ENCODE measurements around the gene CDH23. TPM values are rescaled to one million over a fixed set of nuclear protein-coding genes. Genes with fewer than 3 reads are reported as not detected.

Gene CDH23
- total and polyA plus RNA-seq, 2 donors from 2014 or later, result 1.1 to 6.4 TPM

DNA sequence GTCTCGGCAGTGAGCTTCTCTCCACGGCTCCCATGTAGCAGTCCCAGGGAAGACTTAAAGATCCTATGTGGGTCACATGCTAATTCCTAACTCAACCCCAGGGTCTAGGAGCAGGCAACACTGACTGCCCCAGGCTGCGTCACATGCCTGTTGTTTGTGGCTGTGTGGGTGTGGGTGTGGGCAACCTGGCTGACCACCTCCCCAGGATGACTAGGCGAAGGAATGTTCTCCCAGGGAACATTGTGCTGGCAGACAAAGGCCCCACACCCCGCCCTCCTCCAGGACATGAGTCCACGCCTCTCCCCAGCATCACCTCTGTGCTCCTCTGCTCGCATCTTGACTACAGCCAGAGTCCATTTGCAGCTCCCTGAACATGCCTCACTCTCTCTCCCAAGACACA is 47.3 kb upstream of the CDH23 start:
- FAIRE-seq, result no peak
- Histone ChIP-seq H3K9ac (ENCODE audit: low read length in 3 of 3) (no peak overlapping the region), H3K27me3 (ENCODE audit: control insufficient read depth, insufficient read depth, low read length) (no peaks in the 10 kb centered on the region), H3K4me1 (ENCODE audit: control insufficient read depth in 2 of 3, insufficient read depth in 2 of 3, low read depth in 1 of 3, low read length in 3 of 3) (no peaks in the 10 kb centered on the region), H3K27ac (ENCODE audit: low read depth in 2 of 2, low read length in 2 of 2) (no peak overlapping the region), H3K9me3 (ENCODE audit: control insufficient read depth in 2 of 3, insufficient read depth in 1 of 3, low read length in 3 of 3) (no peaks in the 10 kb centered on the region), H3K36me3 (ENCODE audit: control insufficient read depth in 2 of 3, insufficient read depth in 3 of 3, low read length in 3 of 3) (peaks cover 0 to 2% (median 0%) of the 10 kb centered on the region in 3 donors), H3K4me3 (ENCODE audit: low read length in 3 of 3) (no peak overlapping the region)
- DNase-seq, result no peak
- intact Hi-C loops (cut with DNase I), result no loop called here
- TF ChIP-seq, protein P1, sequence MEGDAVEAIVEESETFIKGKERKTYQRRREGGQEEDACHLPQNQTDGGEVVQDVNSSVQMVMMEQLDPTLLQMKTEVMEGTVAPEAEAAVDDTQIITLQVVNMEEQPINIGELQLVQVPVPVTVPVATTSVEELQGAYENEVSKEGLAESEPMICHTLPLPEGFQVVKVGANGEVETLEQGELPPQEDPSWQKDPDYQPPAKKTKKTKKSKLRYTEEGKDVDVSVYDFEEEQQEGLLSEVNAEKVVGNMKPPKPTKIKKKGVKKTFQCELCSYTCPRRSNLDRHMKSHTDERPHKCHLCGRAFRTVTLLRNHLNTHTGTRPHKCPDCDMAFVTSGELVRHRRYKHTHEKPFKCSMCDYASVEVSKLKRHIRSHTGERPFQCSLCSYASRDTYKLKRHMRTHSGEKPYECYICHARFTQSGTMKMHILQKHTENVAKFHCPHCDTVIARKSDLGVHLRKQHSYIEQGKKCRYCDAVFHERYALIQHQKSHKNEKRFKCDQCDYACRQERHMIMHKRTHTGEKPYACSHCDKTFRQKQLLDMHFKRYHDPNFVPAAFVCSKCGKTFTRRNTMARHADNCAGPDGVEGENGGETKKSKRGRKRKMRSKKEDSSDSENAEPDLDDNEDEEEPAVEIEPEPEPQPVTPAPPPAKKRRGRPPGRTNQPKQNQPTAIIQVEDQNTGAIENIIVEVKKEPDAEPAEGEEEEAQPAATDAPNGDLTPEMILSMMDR (IDR thresholded peaks at IDR 0.05; ENCODE audit: borderline replicate concordance, extremely low read depth, insufficient read depth), result no peak

DNA sequence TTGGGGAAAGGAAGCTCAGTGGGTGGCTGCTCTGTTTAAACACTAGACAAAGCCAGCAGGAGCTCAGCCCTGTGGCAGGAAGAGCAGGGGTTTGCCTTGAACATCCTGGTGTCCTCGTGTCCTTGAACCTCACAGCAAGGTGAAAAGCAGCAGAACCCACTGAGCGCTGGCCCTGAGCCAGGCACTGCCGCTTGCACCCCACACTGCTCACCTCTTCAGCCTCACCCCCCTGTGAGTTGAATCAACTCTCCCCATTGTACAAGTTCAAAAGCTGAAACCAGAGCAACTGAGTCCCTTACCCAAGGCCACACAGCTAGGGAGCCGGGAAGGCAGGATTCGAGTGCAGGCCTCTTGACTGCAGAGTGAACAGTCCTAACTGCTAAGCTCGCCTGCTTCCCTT is 45.6 kb upstream of the CDH23 start:
- Histone ChIP-seq H3K27me3 (ENCODE audit: control insufficient read depth, insufficient read depth, low read length) (no peaks in the 10 kb centered on the region), H3K27ac (ENCODE audit: low read depth in 2 of 2, low read length in 2 of 2) (no peak overlapping the region), H3K4me1 (ENCODE audit: control insufficient read depth in 2 of 3, insufficient read depth in 2 of 3, low read depth in 1 of 3, low read length in 3 of 3) (no peaks in the 10 kb centered on the region), H3K36me3 (ENCODE audit: control insufficient read depth in 2 of 3, insufficient read depth in 3 of 3, low read length in 3 of 3) (peaks cover 0 to 7% (median 2%) of the 10 kb centered on the region in 3 donors), H3K9ac (ENCODE audit: low read length in 3 of 3) (no peak overlapping the region), H3K9me3 (ENCODE audit: control insufficient read depth in 2 of 3, insufficient read depth in 1 of 3, low read length in 3 of 3) (no peaks in the 10 kb centered on the region), H3K4me3 (ENCODE audit: low read length in 3 of 3) (no peak overlapping the region)
- FAIRE-seq (no peak), DNase-seq (no peak)
- intact Hi-C loops (cut with DNase I), result no loop called here
- TF ChIP-seq, protein P1 (IDR thresholded peaks at IDR 0.05; ENCODE audit: borderline replicate concordance, extremely low read depth, insufficient read depth), result no peak

DNA sequence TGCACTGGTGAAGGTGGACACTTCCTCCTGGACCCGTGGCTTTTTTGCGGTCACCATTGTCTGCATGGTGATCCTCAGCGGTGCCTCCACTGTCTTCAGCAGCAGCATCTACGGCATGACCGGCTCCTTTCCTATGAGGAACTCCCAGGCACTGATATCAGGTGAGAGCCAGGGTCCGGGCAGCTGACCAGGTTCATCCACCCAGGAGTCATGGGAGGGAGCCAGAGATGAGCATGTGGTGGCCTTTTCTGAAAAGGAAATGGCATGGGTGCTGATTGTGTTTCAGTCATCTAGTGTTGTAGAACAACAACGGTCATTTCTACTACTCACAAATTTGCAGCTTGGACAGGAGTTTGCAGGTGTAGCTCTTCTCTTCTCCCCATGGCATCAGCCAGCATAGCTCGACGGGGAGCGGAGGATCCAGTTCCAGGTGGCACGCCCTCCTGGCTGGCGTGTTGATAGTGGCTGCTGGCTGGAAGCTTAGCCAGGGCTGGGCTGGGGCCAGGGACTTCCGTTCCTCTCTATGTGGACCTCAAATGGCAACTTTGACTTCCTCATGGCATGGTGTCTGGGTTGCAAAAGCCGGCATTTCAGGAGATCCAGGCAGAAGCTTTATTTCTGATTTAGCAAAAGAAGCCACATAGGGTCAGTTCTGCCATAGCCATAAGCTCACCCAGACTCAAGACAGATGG is 44.9 kb upstream of the CDH23 start:
- no peaks in the 10 kb centered on the region for H3K4me1 ChIP-seq (ENCODE audit: control insufficient read depth in 2 of 3, insufficient read depth in 2 of 3, low read depth in 1 of 3, low read length in 3 of 3)
- TF ChIP-seq, protein P1 (IDR thresholded peaks at IDR 0.05; ENCODE audit: borderline replicate concordance, extremely low read depth, insufficient read depth), result no peak
- H3K9ac ChIP-seq (ENCODE audit: low read length in 3 of 3), result no peak overlapping the region
- H3K9me3 ChIP-seq (ENCODE audit: control insufficient read depth in 2 of 3, insufficient read depth in 1 of 3, low read length in 3 of 3), result no peaks in the 10 kb centered on the region
- no peak for FAIRE-seq
- H3K27ac ChIP-seq (ENCODE audit: low read depth in 2 of 2, low read length in 2 of 2), result no peak overlapping the region
- intact Hi-C loops (cut with DNase I), result no loop called here
- DNase-seq, result no peak
- H3K4me3 ChIP-seq (ENCODE audit: low read length in 3 of 3), result no peak overlapping the region
- H3K27me3 ChIP-seq (ENCODE audit: control insufficient read depth, insufficient read depth, low read length), result no peaks in the 10 kb centered on the region
- H3K36me3 ChIP-seq (ENCODE audit: control insufficient read depth in 2 of 3, insufficient read depth in 3 of 3, low read length in 3 of 3), result peaks cover 0 to 7% (median 2%) of the 10 kb centered on the region in 3 donors

Data from kidney (tissue), 14 donors.